CD4-positive, alpha-beta T cell treated with Interleukin-21 for 1 hour (primary cell): Measurements from ENCODE around the gene SYCE1L.
"Not testable (repeated sequence)": the region's sequence is repeated elsewhere in the genome, so short reads cannot be mapped to it uniquely, and the experiment has no call there.

Experiments
- DNase-seq: peaks from one replicate; pipeline ENCODE4 v3.0.0-alpha.2; 2020

SYCE1L gene, protein sequence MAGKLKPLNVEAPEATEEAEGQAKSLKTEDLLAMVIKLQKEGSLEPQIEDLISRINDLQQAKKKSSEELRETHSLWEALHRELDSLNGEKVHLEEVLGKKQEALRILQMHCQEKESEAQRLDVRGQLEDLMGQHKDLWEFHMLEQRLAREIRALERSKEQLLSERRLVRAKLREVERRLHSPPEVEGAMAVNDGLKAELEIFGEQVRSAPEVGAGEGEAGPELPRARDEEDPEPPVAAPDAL

DNA sequence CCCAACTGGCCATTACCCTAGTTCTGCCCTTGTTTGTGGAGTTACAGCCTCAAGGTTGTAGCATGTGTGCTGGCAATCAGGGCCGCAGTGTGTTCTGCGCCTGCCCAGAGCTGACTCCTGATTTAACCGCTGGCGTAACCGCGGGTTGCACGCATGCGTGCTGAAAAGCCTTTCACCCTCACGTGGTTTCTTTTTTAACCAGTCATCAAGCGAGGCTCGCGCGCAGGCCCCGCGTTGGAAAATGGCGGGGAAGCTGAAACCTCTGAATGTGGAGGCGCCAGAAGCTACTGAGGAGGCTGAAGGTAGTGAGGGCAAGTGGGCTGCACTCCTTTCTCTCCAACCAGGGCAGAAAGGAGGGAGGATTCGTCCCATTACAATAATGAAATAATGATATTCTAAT lies at the start of gene SYCE1L:
Gene SYCE1L (plus strand): TSS at position 198 of the 400 bp plus-strand sequence. CDS start 44 bp downstream, at position 242.
- no peak for DNase-seq

DNA sequence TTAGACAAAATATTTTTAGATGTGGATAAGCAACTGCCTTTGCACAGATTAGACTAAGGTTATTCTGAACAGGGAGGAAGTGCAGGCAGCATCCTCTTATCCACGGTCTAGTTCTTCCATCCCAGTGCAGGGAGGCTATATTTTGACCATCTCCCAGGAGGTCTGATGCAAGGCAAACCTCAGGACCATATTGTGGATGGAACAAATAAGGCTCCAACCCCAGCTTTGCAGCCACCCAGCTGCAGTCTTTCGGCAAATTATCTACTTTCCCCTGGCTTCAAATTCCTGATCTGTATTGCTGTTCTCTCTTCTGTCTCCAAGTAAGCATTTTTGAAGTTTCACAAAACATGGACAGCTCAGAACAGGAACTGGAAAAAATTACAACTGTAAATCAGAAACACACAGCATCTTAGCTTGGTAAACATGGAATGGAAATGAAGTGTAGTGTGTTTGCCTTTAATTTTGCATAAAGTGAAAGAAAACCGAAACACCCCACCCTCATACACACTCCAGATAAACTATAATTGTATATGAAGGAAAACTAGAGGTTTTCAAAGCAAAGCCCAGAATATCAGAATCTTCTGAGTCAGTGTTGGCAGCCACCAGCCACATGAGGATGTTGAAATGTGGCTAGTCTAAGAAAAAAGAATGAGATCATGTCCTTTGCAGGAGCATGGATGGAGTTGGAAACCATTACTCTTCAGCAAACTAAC lies 41.7 kb upstream of the SYCE1L start:
- no peak for DNase-seq

DNA sequence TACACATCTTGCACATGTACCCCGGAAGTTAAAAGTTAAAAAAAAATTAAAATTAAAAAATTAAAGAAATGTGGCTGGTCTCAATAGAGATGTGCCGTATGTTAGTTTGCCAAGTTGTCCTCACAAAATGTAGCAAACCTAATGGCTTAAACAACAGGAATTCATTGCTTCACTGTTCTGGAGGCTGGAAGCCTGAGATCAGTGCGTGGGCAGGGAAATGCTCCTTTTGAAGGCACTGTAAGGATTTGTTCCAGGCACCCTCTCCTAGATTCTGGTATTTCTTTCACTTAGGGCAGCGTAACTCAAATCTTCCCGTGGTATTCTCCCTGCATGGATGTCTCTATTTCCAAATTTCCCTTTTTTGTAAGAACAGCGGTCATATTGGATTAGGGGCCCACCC lies 40.9 kb upstream of the SYCE1L start:
- no peak for DNase-seq

DNA sequence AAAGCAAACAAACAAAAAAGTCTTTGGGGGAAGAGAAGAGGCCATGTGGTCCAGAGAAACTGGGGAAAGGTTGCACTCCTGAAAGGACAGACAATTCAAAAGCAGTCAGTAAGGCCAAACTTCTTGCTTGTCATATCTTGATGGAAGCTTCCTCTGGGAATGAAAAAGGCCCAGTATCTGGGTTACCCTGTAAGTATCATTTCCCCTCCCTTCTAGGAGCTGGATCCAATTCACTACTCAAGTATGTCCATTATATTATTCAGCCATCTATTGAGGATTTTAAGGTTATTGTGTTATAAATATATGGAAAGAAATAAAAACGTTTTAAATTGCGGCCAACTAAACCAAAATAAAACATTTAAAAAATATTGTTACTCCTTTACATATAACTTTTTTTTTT lies 34.2 kb upstream of the SYCE1L start:
- no peak for DNase-seq

DNA sequence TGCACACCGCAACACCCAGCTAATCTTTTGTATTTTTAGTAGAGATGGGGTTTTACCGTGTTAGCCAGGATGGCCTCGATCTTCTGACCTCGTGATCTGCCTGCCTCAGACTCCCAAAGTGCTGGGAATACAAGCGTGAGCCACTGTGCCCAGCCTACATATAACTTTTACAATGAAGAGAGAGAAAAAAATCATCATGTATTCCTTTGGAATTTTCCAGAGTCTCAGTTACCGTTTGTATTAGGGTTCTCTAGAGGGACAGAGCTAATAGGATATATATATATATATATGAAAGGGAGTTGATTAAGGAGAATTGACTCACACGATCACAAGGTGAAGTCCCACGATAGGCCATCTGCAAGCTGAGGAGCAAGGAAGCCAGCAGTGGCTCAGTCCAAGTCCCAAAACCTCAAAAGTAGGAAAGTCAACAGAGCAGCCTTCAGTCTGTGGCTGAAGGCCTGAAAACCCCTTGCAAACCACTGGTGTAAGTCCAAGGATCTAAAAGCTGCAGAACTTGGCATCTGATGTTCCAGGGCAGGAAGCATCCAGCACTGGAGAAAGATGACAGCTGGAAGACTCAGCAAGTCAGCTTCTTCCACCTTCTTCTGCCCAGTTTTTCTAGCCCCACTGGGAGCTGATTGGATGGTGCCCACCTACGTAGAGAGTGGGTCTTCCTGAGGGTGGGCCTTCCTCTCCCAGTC lies 33.5 kb upstream of the SYCE1L start:
- not testable (repeated sequence) for DNase-seq

DNA sequence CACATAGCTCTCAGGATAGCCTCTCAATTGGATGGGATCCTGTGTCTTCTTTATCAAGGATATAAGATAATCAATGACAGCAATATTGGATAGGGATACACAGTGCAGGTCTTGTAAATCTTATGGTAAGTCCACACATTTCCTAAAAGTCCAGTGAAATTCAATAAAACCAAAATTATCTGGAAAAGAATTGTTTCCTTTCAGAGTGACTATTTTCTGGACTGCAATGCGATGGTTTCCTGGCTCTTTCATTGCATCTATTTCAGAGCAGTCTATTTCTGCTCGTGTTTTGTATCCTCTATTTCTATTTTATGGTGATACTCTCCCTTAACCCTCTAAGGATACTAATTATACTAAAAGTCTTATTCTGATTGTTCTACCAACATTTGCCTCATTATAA lies 32.5 kb upstream of the SYCE1L start:
- DNase-seq, result no peak

DNA sequence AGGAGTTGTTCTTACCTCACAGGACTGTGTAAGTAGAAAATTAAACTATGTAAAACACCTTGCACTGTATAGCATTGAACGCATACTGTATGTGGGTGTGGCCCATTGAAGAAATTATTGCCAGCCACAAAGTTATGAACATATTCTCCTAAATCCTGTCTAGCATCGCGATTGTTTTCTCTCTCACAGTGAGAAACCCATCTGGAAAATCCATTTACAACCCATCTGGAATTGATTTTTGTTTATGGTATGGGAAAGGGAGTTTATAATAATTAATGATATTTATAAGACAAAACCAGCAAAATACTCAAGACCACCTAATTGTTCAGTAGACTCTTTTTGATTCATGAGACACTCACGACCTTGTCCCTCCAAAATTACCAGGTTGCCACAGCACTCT lies 30.3 kb upstream of the SYCE1L start:
- DNase-seq, result no peak

DNA sequence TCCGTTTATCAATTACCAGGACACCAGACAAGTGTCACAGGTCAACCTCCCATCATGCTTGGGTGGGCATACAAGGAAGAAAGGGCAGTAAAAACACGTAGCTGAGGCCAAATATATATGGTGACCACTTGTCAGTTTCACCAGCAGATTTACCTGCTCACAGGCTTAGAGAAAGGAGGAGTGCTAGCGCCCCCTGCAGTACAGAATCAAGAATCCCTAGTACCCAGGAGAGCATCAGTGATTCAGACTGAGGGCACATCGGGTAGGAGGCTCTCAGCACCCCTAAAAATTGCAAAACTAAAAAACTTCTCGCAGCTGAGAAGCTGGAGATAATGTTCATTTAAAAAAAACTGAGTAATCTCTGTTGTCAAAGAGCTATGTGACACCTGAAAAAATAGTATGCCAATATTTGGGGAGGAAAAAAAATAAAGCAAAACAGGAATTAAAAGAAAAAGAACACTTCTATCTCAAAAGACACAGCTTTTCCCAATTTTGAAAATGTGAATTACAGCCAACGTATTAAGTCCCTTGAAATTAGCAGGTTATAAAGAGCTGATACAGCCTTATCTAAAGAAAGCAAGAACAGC lies 29.5 kb upstream of the SYCE1L start:
- DNase-seq, result peak; percentile 30

DNA sequence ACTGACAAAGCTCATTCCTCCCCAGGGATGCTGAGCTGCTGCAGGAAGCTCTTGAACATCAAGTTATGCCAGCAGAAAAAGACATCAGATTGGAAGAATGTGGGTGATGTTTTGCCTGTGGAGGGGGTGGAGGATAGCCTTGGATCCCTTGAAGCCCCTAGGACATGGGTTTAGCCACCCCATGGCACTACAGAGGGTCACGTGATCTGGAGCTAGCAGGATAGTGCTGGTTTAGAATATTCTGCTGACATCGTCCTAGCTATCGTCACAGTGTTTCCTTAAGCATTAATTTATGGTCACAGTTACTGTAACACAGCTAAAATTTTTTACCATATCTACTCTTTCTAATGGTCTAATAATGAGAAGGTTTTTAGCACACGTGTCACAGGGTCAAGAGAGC lies 28.4 kb upstream of the SYCE1L start:
- DNase-seq, result no peak

DNA sequence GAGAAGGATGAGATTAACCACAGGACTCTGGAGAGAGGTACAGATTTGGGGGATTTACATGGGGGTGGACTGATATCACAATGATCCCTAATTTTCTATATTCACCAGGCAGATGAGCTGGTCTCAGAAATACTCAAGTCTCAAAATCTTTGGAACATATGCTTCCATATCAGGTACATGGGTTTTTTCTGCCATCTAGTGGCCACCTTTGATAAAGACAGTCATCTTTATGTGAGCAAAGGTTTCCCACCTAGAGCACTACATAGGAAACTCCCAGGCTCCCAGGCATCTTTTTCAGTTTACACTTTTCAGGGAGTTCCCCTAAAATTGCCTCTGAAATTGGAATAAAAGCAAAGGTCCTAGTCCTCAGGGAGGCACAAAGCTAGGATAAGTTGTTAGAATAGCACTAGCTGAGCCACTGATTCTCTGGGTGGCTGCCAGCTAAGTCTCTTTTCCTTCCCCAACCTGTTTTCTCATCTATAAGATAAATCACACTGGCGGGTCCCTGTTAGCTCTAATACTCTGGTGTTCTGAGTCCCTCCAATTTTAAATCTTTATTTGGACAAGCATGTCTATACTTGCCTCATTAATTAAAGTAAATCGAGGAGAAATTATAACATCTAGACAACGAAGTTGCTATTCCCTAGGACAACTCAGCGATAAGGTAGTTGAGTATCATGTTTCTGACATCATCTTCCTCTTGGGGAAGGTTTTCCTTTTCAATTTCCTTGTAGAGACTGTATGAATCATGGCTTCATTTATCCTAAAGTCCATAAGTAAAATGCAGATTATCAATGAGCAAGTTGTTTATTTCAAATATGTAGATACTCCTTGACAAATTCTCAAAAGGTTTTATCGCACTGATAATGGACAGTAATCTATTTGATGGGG lies 27.2 kb upstream of the SYCE1L start:
- DNase-seq, result peak; percentile 59

DNA sequence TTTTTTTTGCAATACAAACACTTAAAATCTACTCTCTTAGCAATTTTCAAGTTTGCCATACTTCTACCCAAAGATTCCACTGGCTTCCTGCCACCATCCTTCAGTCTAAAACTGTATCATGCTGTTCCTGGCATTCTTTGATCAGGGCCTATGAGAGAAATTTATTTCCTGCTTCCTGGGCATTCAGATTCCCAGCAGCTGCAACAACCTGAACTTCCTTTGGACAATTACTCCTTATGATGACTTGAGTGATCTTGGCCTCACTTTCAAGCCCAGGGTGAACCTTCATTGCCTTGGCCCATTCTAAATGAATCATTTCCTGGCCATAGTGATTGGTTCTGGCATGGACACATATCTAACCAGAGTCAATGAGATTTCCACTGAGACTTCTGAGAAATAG lies 26.3 kb upstream of the SYCE1L start:
- no peak for DNase-seq

DNA sequence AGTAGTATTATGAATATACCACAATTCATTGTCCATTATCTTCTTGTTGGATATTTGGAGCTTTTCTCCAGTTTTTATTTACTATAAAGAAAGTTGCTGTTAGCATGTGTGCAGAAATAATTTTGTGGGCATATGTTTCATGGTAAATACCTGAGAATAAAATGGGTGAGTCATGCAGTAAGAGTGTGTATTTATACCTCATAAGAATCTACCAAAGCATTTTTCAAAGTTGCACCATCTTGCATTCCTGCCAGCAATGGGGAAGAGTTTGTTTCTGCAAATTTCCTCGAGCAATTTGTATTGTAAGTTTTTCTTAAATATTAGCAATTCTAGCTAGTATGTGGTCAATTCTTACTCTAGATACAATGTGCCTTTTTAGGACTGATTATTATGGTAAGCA lies 16.1 kb upstream of the SYCE1L start:
- no peak for DNase-seq

DNA sequence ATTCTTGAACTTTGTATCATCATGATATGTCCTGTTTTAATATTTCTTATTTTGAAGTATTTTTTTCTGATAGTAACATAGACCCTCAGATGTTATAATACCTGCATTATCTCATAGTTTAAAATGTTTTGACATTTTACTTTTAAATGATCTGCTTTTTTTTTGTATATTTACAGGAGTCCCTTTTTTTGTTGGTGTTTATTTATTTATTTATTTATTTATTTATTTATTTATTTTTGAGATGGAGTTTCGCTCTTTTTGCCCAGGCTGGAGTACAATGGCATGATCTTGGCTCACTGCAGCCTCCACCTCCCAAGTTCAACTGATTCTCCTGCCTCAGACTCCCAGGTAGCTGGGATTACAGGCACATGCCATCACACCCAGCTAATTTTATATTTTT lies 12.9 kb upstream of the SYCE1L start:
- DNase-seq, result not testable (repeated sequence)

DNA sequence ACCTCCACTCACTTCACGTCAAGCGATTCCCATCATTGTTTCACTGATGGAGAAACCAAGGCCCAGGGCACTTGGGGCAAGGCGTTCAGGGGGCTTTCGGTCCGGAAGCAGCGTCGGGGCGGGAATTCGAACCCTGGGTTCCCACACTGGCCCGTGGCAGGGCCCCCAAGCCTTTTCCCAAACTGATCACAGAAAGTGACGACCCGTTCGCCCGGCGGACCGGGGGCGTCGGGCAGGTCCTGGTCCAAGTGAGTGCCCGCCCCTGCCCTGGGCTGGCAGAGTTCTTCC lies 9.1 kb upstream of the SYCE1L start:
- DNase-seq, result no peak

DNA sequence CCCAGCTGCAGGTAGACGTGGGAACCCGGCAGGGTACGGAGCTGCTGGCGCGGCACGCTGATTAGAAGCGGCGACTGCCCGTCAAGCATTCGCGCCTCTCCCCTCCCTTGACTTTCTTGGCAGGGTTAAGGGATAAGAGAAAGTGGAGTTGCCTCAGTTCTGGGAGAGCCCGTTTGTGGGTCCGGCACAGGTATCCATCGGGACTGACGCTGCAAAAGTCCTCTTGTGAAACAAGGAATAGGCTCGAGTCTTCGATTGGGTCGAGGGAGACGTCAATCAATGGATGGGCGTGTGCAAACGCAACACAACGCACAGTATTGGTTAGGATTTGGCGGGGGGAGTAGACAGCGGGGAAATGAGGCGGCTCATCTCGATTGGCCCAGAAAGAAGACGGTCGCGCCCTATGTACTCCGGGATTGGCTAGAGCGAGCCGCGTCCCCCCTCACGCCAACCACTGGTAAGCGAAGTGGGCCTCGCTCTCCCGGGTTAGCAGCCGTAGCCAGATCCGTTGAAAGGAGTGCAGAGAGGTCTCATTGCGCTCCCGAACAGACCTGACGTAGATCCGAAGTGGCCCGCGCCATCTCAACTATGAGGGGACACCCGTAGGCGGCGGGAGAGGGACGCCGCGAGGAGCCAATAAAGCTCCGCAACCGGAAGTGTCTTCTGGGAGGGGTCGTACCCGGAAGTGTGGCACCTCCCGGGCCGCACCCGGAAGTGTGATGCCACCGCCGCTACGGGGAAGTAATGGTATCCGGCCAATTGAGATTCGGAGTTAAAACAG lies 8.5 kb upstream of the SYCE1L start, which contains the start of gene MON1B:
Gene MON1B (plus strand): TSS at position 713 of the 781 bp plus-strand sequence. CDS start 296 bp downstream, outside the sequence.
- DNase-seq, result peak; percentile 97

DNA sequence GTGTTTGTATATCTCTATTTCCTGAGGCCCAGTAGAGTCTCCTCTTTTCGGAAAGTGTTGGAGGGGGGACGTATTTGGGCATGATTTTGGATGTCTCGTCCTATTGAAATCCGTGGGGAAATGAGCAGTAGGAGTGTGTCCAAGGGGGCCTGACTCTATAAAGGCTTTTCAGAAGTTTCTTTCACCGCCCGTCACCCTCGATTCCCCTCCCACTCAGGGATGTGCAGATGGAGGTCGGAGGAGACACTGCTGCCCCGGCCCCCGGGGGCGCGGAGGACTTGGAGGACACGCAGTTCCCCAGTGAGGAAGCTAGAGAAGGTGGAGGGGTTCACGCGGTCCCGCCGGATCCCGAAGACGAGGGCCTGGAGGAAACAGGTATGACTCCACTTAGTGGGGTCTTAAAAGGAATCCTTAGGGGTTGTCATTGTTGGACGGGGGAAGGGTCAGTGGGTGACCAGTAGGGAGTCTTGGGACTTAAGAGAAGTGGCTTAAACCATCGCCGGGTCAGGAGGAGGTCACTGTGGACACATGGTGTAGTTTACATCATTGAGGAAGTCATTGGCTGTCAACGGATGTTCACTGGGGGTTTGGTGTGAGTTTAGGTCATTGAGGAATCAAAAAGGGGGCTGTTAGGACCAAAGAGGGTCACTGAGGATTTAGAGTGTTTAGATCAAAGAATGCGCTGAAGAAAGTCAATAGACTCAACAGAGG lies 7.8 kb upstream of the SYCE1L start:
- peak; percentile 30 for DNase-seq

DNA sequence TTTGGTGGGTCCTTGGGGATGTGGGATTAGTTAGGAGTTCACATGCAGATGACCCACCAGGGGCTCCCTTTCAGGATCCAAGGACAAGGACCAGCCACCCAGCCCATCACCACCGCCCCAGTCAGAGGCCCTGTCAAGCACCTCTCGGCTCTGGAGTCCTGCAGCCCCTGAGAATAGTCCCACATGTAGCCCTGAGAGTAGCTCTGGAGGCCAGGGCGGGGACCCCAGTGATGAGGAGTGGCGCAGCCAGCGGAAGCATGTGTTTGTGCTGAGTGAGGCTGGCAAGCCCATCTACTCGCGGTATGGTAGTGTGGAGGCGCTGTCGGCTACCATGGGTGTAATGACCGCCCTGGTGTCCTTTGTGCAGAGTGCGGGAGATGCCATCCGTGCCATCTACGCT lies 5.8 kb upstream of the SYCE1L start:
- no peak for DNase-seq

DNA sequence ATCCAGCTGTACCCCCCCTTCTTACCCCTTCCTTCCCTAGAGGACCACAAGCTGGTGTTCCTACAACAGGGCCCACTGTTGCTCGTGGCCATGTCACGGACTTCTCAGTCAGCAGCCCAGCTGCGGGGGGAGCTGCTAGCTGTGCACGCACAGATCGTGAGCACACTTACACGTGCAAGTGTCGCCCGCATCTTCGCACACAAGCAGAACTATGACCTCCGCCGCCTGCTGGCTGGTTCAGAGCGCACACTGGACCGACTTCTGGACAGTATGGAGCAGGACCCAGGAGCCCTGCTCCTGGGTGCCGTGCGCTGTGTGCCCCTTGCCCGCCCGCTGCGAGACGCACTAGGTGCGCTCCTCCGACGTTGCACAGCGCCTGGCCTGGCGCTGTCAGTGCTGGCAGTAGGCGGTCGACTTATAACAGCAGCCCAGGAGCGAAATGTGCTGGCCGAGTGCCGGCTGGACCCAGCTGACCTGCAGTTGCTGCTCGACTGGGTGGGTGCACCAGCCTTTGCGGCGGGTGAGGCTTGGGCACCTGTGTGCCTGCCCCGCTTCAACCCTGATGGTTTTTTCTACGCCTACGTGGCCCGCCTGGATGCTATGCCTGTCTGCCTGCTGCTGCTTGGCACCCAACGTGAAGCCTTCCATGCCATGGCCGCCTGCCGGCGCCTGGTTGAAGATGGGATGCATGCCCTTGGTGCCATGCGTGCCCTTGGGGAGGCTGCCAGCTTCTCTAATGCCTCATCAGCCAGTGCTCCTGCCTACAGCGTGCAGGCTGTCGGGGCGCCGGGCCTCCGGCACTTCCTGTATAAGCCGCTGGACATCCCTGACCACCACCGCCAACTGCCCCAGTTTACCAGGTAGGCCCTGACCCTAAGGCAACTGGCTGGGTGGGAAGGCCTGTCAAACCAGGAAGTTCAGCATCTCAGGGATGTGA lies 4.6 kb upstream of the SYCE1L start:
- no peak for DNase-seq

DNA sequence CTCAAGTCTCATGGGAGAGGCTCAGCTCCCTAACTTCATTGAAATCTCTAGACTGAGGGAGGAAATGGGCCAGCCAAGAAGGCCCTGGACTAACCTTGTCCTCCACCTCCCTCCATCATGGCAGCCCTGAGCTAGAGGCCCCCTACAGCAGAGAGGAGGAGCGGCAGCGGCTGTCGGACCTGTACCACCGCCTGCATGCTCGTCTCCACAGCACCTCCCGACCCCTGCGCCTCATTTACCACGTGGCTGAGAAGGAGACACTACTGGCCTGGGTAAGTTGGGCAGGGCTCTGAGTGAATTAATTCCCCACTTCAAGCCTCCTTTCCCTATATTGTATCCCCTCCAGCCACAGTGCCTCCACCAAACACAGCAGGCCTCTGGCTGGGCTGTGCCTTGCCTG lies 3.8 kb upstream of the SYCE1L start:
- no peak for DNase-seq

DNA sequence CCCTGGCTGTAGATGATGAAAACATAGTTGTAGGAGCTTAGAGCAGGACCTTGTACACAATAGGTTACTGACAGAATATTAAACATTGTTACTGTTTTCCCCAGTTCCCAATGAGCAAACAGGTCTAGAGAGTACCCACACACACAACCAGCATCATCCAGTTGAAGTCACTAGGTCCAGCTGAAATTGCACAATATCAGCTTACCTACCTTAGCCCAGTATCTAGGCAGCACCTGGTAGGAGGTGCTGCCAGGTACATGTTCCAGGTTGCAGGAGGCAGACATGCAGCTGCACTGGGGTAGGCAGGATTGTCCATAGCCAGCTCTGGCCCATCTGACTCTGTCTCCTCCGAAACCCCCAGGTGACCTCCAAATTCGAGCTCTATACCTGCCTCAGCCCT lies 1.5 kb upstream of the SYCE1L start:
- no peak for DNase-seq
